Central memory CD4-positive, alpha-beta T cell (primary cell): ENCODE measurements around the gene CFAP46.
"Not testable (repeated sequence)": the region's sequence is repeated elsewhere in the genome, so short reads cannot be mapped to it uniquely, and the experiment has no call there.

Experiments used
- DNase-seq: peaks from one replicate; pipeline ENCODE4 v3.0.0; 2022

Gene CFAP46

DNA sequence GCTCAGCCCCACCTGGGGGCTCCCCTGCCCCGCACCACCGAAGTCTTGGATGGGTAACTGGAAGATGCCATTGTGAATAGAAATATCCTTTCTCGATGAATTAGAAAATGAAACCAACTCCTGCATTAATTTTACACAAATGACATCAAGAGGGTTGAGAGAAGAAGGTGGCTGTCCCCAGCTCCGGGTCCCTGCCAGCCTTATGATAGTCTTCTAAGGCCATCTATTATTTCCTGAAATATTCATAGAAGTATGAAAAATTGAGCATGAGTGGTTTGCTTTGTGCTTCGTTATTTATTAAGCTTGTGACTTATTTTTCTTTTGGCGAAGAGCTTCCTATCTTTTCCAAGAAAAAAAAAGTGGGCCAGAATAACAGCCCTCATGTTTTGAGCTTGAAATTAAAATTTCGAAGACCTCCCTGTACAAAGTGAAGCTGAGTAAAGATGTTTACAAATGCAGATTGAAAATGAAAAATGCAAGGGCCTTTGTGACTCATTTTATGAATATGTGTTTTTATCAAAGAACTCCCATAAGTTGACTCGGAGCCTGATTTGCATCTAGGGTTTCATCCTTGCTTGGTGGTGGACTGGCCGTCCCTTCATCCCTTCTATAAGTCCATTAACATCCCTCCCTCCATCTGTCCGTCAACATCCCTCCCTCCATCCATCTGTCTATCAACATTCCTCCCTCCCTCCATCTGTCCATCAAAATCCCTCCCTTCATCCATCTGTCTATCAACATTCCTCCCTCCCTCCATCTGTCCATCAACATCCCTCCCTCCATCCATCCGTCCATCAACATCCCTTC is 20.5 kb upstream of the CFAP46 start:
- no peak for DNase-seq

DNA sequence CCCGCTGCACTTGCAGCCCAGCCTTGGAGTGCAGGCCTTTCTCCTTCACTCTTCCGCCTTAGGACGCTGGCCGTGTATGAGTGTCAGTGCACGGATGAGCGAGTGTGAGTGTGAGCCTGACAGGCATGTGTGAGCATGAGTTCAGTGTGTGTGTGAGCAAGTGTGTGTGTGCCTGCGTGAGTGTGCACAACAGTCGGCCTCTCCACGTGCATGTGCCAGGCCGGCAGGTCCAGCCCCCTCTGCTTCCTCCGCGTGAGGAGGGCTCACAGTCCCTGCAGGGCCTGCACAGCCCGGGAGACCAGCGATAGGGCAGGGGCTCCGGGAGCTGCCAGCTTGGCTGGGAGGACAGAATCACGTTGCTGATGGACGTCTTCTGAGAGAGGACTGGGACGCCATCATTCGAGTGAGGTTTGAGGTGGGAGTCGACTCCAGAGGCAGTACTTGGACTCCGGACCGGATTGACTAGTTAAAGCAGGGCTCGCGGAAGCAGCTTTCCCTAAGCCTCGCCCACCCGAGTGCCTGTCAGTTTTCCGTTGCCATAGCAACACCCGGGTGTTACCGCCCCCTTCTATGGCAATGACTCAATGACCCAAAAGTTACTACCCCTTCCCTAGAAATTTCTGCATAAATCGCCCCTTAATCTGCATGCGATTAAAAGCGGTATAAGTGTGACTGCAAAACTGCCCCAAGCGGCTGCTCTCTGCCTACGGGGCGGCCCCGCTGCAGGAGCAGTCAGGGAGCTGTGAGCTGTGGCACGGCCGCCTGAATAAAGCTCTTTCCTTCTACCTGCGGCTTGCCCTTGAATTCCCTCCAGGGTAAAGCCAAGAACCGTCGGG is 19.6 kb upstream of the CFAP46 start:
- DNase-seq: peak; percentile 51

DNA sequence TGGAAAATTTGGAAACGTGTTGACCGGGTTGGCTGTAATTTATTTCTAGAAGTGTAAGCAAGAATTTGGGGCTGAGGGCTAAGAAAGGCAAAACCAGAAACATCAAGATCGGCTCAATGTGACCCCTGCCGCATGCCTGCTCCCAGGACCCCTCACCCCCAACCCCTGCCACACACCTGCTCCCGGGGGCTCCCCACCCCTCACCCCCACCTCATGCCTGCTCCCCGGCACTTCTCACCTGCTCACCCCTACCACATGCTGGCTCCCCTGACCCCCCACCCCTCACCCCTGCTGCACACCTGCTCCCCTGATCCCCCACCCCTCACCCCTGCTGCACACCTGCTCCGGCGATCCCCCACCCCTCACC is 19.0 kb upstream of the CFAP46 start:
- no peak for DNase-seq

DNA sequence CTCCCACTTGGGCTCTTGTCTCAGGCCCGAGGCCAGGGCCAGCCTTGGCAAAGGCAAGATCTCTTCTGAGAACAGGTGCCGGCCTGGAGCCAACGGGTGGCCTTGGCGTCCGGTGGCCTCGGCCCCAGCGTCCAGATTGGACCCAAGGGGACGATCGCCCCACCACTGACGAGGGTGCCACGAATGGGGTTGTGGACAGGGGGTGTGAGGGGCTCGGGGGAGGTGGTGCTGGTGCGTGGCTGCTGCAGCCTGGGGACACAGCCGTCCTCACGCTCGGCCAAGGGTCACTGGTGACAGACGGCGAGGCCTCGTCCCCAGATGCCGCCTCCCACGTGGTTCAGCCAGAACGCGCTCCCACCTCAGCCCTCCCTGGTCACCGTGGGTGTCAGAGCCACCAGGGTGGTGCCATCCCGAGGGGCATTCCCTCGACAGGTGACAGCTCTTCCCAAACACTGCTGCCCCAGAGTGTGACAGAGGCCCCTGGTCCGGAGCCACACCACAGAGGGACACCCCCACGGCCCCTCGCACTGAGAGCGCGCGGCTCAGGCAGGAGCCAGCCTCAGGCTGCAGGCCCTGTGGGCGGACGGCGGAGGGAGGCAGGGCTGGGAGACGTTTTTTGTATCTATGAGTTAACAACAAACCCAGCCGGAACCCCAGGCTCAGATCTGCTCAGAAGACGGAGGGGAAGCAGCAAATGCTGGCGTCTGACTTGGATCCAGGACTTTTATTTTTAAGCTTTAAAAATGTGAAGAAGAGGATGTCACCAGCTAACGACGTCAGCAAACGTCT is 18.5 kb upstream of the CFAP46 start:
- DNase-seq: no peak

DNA sequence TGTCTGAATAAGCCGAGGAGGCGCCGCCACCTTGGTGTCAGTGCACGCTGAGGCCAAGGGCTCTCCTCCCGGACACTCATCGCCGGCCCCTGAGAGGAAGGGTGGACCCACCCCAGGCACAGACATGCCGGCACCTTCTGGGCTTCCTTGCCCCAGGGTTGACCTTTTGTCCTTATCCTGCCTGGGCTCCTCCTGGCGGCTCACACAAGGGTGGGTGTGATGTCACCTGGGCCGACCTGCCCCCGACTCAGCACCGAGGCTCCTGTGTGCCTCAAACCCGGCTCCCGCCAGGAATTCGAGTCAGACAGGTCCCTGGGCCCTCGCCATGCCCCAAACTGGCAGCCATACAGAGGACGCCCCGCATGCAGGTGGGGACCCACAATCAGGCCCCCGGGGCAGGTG is 17.7 kb upstream of the CFAP46 start:
- no peak for DNase-seq

DNA sequence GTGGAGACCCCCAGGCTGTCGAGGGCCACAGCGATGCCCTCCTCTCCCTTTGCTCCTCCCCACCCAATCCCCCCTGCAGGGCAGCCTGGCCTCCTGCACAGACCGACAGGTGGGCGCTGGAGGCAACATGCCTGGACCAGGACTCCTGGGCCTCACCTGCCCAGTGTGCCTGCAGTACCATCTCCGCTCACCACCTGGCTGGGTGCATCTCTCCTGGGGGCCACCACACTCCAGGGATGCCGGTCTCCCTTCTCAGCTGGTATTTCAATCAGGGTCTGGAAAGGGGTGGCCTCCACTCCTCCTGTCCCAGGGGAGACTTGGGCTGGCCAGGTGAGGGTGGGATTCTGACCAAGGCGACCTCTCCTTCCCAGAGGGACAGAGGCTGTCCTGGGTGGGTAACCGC is 17.2 kb upstream of the CFAP46 start:
- DNase-seq: no peak

DNA sequence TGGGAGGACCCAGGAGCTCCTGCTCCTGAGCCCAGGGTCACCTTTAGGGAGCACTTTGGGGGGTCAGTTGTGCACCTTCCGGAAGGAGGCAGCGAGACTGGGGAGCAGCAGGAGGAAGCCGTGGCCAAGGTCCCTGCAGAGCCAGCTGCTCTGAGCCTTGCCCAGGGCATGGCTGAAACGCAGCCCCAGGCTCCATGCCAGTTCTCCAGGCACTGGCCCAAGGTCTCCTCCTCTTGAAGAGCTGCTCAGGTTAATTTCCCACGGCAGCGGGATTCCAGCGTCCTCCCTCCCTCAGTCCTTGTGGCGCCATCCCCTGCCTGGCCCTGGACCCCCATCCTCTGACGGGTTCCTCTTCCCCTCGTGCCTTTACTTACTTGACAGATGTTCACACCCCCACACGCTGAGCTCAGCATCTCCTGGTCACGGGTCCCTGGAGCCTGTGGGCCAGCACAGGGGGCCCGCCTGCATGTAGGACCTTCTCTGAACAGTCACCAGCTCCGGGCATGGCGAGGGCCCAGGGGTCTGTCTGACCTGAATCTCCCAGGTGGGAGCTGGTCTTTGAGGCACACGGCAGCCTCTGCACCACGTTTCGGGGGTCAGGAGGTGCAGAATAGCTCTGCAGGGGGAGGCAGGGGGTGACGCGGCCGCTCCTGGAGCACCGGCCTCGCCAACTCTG is 16.7 kb upstream of the CFAP46 start:
- DNase-seq: no peak

DNA sequence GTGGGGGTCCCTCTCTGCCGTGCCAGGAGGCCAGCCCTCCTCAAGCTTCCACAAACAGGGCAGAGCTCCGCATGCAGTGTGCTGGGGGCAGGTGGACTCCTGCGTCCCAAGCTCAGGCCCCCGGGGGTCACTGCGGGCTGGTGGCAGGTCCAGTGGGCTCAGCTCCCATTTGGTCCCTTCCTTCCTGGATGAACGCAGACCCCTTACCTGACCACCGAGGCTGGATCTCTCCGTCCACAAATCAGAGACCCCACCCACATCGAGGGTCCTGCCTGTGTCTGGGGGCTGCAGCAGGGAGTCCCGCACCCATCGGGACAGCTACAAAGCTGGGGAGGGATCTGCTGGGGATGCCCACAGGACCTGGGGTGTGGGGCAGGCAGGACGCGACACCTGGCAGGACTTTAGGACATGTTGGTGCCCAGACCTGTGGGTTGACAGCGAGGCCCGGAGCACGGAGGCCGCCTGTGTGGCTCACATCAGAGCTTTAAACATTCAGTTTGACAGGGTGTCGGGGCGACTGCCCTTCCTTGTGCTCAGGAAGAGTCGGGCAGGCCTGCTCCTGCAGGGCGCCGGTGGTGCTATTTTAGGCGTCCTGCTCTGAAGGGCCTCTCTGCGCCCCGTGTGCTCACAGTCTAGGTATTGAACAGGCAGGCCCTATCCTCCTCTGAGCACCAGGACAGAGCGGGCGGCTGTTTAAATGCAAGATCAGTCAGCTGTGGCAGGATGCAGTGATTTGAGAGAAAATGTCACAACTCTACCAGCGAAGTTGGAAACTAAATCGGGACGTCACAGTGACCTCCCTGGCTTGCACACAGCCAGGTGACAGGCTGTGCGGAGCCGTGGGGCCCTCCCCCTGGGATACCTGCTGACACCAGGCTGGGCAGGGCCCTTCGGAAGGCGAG is 15.9 kb upstream of the CFAP46 start:
- no peak for DNase-seq

DNA sequence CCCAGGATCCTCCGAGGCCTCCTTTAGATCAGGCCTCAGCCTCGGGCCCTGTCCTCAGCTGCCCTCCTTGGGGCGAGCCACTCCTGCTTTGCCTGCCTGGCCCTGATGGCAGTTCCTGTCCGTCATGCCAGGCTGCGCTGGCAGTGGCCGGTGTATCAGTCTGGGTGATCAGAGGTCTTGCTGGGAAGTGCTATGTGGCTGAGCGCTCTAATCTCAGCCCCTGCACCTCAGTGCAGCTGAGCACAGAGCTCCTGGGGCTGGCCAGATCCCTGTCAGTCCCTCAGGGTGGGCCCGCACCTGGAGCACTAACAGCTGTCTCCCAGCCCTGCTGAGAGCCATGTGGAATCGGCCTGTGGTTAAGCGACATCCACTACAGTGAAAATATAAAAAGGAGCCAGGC is 14.8 kb upstream of the CFAP46 start:
- no peak for DNase-seq

DNA sequence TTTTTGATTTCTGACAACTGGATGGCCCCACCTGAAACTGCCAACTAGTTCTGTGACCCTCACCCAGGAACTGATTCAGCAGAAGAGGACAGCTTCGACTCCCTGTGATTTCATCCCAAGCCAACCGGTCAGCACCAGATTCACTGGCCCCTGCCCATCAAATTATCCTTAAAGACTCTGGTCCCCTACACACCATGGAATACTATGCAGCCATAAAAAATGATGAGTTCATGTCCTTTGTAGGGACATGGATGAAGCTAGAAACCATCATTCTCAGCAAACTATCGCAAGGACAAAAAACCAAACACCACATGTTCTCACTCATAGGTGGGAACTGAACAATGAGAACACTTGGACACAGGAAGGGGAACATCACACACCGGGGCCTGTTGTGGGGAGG is 13.9 kb upstream of the CFAP46 start:
- DNase-seq: not testable (repeated sequence)

DNA sequence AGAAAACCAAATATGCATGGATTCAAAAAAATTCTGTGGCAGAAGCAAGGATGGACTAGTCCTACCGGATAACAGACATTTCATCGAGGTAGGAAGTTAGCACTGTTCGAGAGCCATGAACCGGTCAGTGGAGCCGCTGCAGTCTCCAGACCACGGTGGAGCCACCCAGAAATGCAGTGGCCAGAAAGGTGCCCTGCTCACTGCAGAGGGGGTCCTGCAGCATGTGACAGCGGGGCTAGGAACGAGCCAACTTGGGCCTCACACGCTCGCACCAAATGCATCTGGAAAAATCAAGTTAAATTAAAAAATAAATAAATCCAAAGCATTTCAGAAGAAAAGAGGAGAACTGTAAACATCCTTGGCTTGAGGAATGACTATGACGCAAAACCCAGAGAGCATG is 13.1 kb upstream of the CFAP46 start:
- no peak for DNase-seq

DNA sequence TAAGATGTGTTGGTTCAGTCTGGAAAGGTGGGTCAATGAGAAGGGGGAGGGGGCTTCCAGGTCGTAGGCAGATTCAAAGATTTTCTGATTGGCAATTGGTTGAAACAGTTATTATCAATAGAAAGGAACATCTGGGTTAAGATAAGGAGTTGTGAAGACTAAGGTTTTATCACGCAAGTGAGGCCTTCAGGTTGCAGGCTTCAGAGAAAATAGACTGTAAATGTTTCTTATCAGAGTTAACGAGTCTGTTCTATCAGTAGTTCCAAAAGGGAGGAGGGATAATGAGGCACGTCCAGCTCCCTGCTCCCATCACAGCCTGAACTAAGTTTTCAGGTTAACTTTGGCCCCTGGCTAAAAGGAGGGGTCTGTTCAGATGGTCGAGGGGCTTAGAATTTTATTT is 11.1 kb upstream of the CFAP46 start:
- no peak for DNase-seq

DNA sequence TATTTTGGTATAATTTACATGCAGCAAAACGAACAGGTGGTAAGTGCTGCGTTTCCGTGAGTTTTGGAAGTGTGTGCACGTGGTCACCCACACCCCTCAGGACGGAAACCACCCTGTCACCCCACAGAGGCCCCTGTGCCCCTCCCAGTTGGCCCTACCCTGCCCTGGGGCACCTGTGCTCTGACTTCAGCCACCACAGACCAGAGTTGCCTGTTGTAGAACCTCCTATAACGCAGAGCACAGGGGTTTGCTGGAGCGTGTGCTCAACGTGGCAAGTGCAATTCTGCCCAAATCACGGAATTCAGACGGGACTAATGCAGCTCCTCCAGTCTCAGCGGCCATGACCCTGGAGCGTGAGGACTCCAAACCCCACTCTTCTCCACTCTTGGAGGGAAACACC is 9.6 kb upstream of the CFAP46 start:
- DNase-seq: no peak

DNA sequence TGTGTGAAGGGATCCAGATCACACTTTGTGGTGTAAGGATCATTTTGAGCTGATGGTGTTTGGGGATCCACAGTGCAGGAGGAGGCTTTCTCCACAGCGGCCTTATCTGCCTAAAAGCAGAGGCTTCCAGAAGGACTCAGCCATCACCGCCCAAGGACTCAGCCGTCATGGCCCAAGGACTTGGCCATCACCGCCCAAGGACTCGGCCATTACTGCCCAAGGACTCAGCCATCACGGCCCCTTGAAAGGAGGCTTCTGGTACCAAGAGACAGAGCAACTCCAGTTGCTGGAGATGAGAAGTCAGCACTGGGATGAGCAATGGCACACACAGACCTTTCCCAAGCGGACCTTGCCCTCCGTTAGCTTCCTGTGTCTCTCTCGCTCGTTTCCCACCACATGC is 6.0 kb upstream of the CFAP46 start:
- DNase-seq: no peak

DNA sequence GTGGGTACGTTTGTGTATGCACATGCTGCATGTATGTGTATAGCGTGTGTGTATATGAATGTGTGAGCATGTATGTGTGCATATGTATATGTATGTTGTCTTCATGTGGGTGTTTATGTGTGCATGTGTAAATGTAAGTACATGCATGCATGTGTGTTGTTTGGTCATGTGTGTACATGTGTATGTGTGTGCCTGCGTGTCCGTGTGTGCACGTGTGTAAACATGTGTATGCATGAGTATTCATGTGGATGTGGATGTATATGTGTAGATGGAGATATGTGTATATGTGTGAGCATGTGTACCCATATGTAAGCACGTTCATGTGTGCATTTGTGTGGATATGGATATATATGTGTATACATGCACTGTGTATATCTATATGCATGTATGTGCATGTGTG is 5.5 kb upstream of the CFAP46 start:
- DNase-seq: no peak

DNA sequence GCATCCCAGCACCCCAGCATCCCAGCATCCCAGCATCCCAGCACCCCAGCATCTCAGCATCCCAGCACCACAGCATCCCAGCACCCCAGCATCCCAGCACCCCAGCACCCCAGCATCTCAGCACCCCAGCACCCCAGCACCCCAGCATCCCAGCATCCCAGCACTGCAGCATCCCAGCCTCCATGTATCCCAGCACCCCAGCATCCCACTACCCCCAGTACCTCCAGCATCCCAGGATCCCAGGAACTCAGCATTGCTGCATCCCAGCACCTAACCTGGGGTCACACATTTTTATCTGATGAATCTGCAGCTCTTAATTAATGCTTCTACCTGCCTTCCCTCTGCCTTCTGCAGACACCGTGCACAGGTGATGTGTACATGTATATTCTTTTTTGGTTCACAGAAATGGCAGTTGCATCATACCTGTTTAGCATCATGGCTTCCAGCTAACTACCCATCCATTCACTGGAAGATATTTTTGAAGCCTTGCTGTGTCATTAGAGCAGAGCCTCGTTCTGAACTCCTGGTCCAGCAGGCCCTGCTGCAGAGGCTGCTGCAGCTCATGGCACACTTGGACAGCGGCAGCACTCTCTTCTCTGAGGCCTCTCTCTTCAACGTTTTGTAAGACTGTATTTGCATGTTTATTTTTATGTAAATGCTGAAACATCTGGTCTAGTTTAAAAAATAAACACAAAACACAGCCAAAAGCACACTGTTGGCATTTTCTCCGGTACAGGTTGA is 4.6 kb upstream of the CFAP46 start:
- DNase-seq: no peak

DNA sequence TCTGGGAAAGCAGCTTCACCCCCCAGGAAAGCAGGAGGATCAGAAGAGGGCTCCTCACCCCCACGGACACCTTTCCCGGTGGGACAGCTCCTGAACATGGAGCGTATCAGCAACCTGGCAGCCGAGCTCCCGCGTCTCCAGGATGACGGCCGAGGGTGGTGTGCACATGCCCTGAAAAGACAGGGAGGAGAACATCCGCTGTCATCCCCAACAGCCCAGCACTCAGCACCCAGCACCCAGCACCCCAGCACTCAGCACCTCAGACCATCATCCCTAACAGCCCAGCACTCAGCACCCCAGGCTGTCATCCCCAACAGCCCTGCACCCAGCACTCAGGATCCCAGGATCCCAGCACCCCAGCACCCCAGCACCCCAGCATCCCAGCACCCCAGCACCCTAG is 3.9 kb upstream of the CFAP46 start:
- DNase-seq: no peak

DNA sequence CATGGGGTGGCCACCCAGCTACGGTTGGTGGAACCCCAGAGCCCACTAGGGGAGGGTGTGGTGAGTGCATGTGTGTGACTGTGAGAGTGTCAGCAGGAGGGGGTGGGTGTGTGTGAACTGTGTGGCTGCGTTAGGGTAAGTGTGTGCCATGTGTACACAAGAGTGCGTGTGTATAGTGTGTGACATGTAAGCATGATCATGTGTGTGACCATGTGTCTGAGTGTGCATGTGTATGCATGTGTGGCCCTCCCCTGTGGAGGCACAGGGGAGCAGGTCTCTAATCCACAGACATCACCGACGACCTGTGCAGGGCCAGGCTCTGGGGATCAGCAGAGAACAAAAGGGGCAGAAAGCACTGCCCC is 3.5 kb upstream of the CFAP46 start:
- no peak for DNase-seq

DNA sequence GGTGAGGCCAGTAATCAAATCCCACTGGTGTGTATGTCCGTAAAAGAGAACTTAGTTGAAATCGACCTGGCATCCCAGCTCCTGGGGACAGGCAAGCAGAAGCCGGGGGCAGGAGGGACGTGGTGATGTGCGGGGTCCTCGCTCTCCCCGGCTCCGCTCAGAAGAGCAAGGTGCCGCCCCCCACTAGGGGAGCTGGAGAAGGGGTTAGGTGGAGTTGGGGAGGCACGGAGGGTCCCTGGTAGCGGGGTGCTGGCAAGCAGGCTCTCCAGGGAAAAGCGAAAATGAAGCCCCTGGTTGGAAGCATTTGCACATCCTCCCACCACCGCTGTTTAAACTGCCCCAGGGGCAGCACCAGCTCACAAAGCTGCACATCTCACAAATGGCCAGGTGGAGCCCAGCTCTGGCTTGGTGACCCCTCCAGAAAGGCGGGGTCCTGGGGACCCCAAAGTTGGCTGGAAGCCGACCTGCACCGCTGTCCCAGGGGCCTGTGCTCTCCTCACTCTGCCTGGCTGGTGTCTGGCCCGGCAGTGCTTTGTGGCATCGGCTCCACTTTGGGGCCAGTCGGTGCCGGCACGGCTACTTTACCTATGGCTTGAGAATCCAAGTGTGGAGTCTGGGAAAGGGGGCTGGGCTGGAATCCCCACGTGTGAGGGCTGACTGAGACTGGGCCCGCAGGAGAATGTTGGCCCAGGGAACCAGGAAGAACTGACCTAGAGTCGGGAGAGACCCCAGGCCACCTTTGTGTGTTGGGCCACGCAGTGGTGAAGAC is 2.9 kb upstream of the CFAP46 start:
- DNase-seq: no peak

DNA sequence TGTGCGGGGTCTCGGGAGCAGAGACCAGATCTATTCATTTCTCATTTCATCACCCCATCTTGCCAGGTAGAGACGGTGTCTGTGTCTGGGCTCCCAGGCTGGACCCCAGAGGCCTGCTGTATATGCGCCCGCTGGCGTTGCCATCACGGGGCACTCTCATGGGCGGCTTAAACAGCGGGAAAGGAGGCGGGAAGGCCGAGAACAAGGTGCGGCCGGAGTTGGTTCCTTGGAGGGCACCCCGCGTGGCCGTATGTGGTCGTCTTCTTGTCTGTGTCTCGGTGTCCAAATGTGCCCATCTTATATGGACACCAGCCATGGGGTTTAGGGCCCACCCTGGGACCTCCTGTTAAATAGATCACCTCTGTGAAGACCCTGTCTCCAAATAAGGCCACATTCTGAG is 2.1 kb upstream of the CFAP46 start:
- DNase-seq: no peak
